Activated T-cell treated with anti-CD3 and anti-CD28 coated beads, Interleukin-2, amount 50 U/mL, for 24 hours (primary cell): ENCODE results near the gene VCX3B.
"Not testable (repeated sequence)": the region's sequence is repeated elsewhere in the genome, so short reads cannot be mapped to it uniquely, and the experiment has no call there.

Experiments used
- DNase-seq: peaks from one replicate; pipeline ENCODE4 v3.0.0-alpha.2; 2020
- H3K27ac Mint-ChIP-seq: 2 replicates; pipeline ENCODE4 v1.8.0; 2020; ENCODE audit warnings: mild to moderate bottlenecking, mixed read lengths
- H3K27me3 Mint-ChIP-seq: 2 replicates; pipeline ENCODE4 v1.8.0; 2020; ENCODE audit warnings: mixed read lengths
- H3K36me3 Mint-ChIP-seq: 2 replicates; pipeline ENCODE4 v1.8.0; 2020; ENCODE audit warnings: low read depth, mixed read lengths
- H3K4me1 Mint-ChIP-seq: 2 replicates; pipeline ENCODE4 v1.8.0; 2020; ENCODE audit warnings: low read depth, mixed read lengths
- H3K4me3 Mint-ChIP-seq: 2 replicates; pipeline ENCODE4 v1.8.0; 2020; ENCODE audit warnings: mild to moderate bottlenecking, moderate library complexity, mixed read lengths
- H3K9me3 Mint-ChIP-seq: 2 replicates; pipeline ENCODE4 v1.8.0; 2020; ENCODE audit warnings: mixed read lengths

Gene VCX3B

DNA sequence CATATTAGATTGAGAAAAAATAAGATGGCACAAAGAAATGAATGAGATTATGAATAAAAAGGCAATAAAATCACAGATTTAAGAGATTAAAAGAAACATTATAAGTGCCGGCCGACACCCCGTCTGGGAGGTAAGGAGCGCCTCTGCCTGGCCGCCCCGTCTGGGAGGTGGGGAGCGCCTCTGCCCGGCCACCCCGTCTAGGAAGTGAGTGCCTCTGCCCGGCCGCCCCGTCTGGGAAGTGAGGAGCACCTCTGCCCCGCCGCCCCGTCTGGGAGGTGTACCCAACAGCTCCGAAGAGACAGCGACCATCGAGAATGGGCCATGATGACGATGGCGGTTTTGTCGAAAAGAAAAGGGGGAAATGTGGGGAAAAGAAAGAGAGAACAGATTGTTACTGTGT is 37.5 kb downstream of the VCX3B start:
- H3K4me1 Mint-ChIP-seq, H3K9me3 Mint-ChIP-seq, H3K27me3 Mint-ChIP-seq, H3K36me3 Mint-ChIP-seq, DNase-seq, H3K27ac Mint-ChIP-seq, H3K4me3 Mint-ChIP-seq: not testable (repeated sequence)

DNA sequence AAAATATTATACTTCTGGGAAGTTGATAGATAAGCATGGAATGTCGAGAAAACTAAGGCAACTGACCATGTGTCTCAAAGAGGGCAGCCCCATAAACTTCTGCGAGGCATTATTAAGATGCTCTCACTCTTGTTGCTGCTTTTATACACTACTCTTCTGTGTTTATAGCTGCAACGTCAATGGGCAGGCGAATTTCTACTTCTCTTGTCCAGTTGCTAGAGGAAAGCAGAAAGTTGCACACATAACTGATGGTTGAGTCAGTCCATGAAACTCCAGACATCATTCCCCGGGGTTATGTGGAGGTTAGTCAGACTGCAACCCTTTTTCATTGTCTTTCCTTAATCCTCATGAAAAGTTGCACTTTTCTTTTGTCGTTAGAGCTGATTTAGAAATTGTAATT is 39.8 kb downstream of the VCX3B start:
- no peaks in the 10 kb centered on the region for H3K4me1 Mint-ChIP-seq
- no peak for DNase-seq
- H3K9me3 Mint-ChIP-seq, result no peaks in the 10 kb centered on the region
- no peak overlapping the region for H3K4me3 Mint-ChIP-seq
- no peaks in the 10 kb centered on the region for H3K27me3 Mint-ChIP-seq
- H3K27ac Mint-ChIP-seq, result no peak overlapping the region
- no peaks in the 10 kb centered on the region for H3K36me3 Mint-ChIP-seq
